ENCODE results near the gene TMTC3.

The TMTC3 gene

GRCh38 chr12:88228720-88229119, 86.6 kb downstream of the TMTC3 start:
- no peak for DNase-seq

DNA sequence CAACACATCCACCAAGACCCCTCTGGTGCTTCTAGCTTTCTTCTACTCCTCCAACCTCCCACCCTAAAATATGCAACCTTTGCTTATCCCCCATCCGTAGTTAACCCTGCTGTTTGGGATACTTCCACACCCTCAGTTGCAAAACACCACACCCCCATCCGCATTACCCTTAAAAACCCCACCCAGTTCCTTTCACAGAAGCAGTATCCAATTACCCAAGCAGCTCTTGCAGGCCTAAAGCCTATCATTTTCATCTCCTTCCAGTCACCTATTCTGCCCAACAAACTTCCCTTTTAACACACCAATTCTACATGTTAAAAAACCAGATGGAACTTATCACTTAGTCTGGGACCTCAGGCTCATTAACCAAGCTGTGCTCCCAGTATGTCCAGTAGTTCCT, 88.2 kb downstream of the TMTC3 start:
- DNase-seq: no peak

GRCh38 chr12:88235183-88235833, 93.2 kb downstream of the TMTC3 start:
- DNase-seq: no peak

GRCh38 chr12:88237954-88238353, 95.8 kb downstream of the TMTC3 start:
- DNase-seq: no peak

DNA sequence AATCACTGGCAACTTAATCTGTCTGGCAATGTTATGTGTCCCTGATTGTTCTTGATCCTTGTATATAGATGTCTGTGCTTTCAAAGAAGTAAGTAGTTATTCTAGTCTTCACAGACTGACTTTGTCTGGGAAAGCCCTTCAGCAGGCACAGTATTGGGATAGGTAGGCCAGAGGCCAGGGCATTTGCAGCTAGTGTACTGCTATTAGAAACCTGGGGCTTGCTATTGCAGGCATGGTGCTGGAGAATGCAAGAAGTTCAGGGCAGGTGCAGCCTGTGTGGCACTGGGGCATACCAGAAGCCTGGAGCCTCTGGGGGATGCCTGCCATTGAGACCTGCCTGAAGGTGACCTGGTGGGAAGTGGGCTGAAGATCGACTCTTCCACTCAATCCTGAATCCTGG, 96.3 kb downstream of the TMTC3 start:
- no peak for DNase-seq

DNA sequence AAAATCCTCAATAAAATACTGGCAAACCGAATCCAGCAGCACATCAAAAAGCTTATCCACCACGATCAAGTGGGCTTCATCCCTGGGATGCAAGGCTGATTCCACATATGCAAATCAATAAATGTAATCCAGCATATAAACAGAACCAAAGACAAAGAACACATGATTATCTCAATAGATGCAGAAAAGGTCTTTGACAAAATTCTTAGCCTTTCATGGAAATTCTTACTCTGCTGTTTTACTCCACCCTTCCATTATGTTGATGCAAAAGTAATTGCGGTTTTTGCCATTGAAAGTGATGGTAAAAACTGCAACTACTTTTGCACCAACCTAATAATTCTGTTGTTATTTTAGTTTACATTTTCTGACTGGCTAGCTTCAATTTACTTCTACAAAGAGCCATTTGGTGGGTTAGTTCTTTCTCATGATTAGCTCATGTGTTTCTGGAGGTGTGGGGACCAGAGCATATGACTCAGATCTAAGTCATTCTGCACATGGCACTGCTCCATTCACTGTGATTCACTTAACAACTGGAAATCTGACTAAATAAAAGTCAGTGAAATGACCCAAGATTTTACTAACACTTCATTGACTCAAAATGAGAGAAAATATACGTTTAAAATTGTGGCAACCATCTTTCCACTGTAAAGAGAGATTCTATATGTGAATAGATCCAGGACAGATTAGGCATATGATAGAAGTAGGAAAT, 99.9 kb downstream of the TMTC3 start:
- no peak for DNase-seq

- no peak for DNase-seq
These were observed 100.4 kb downstream of the TMTC3 start for GRCh38 chr12:88242571-88242925.

DNA sequence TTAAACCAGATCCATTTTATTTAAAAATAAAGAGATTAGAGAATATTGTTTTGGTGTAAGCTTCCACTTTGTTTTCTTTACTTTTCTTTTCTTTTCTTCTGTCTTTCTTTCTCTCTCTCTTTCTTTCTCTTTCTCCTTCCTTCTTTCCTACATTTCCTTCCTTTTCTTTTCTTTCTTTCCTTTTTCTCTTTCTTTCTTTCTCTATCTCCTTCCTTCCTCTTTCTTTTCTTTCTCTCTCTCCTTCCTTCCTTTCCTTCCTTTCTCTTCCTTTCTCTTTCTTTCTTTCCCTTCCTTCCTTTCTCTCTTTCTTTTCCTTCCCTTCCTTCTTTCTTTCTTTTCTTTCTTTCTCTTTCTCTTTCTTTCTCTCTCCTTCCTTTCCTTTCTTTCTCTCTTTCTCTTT, 100.8 kb downstream of the TMTC3 start:
- DNase-seq: no peak

GRCh38 chr12:88243982-88244381, 101.9 kb downstream of the TMTC3 start:
- no peak for DNase-seq

GRCh38 chr12:88245905-88246304, 103.8 kb downstream of the TMTC3 start:
- no peak for DNase-seq

GRCh38 chr12:88247241-88247643, 105.1 kb downstream of the TMTC3 start:
- no peak for DNase-seq

DNA sequence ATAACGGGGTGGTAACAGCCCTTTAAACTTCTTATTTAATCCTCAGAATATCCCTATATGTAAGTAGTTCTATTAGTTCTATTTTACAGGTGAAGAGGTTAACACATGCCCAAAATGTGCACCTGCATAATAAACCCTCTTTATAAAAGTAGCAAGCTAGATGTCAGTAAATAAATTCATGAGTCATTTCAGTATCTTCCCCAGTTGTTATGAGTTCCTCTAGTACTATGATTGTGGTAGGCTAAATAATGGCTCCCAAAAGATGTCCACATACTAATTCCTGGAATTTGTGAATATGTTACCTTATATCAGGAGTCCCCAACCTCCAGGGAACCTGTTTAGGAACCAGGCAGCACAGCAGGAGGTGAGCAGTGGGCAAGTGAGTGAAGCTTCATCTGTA, 106.5 kb downstream of the TMTC3 start:
- DNase-seq: no peak
